H9 (cell line): ENCODE results near the gene HTR3D. TPM values are rescaled to one million over a fixed set of nuclear protein-coding genes. Genes with fewer than 3 reads are reported as not detected.
A peak's percentile ranks its signal among the peaks of the same experiment; 100 is the strongest.

Experiments
- DNase-seq: peaks from one replicate; pipeline ENCODE4 v3.0.0-alpha.2; 2017
- H2AFZ ChIP-seq: one replicate; pipeline ENCODE4 v1.6.1; 2013; ENCODE audit warnings: mild to moderate bottlenecking, low read length, control low read depth, moderate library complexity
- H2AK5ac ChIP-seq: 2 replicates; pipeline ENCODE4 v1.6.1; 2013; ENCODE audit warnings: low read length, control low read depth, mixed read lengths; ENCODE audit not compliant: insufficient read length
- H2BK120ac ChIP-seq: one replicate; pipeline ENCODE4 v1.6.1; 2013; ENCODE audit warnings: low read depth, mild to moderate bottlenecking, low read length, control low read depth, inconsistent platforms; ENCODE audit not compliant: poor library complexity, severe bottlenecking
- H2BK12ac ChIP-seq: 2 replicates; pipeline ENCODE4 v1.6.1; 2013; ENCODE audit warnings: low read length, control low read depth, mixed read lengths, low read depth; ENCODE audit not compliant: insufficient read length
- H2BK15ac ChIP-seq: 2 replicates; pipeline ENCODE4 v1.6.1; 2013; ENCODE audit warnings: low read depth, low read length, control low read depth
- H2BK20ac ChIP-seq: one replicate; pipeline ENCODE4 v1.6.1; 2013; ENCODE audit warnings: low read depth, mild to moderate bottlenecking, low read length, control low read depth, inconsistent platforms; ENCODE audit not compliant: poor library complexity, severe bottlenecking
- H2BK5ac ChIP-seq: 2 replicates; pipeline ENCODE4 v1.6.1; 2013; ENCODE audit warnings: low read length, control low read depth, mixed read lengths; ENCODE audit not compliant: insufficient read length
- H3K14ac ChIP-seq: 2 replicates; pipeline ENCODE4 v1.6.1; 2013; ENCODE audit warnings: low read length, control low read depth; ENCODE audit not compliant: insufficient read depth
- H3K18ac ChIP-seq: 2 replicates; pipeline ENCODE4 v1.6.1; 2013; ENCODE audit warnings: low read depth, mild to moderate bottlenecking, mixed read lengths, low read length, control low read depth; ENCODE audit not compliant: insufficient read length
- H3K23ac ChIP-seq: 2 replicates; pipeline ENCODE4 v1.6.1; 2013; ENCODE audit warnings: low read length, control low read depth, mixed read lengths, low read depth; ENCODE audit not compliant: insufficient read length
- H3K23me2 ChIP-seq: 2 replicates; pipeline ENCODE4 v1.6.1; 2013; ENCODE audit warnings: low read depth, mild to moderate bottlenecking, mixed read lengths, low read length, control low read depth; ENCODE audit not compliant: insufficient read length, poor library complexity, severe bottlenecking
- H3K27ac ChIP-seq: 2 replicates; pipeline ENCODE4 v1.5.1; 2013; ENCODE audit warnings: low read length, control low read depth, mixed read lengths, low read depth; ENCODE audit not compliant: insufficient read length
- H3K27me3 ChIP-seq: 2 replicates; pipeline ENCODE4 v1.6.1; 2013; ENCODE audit warnings: low read length, control low read depth, inconsistent platforms; ENCODE audit not compliant: insufficient read depth
- H3K4ac ChIP-seq: 2 replicates; pipeline ENCODE4 v1.6.1; 2013; ENCODE audit warnings: low read depth, mild to moderate bottlenecking, control low read depth, inconsistent platforms, low read length, moderate library complexity
- H3K4me1 ChIP-seq: 2 replicates; pipeline ENCODE4 v1.6.1; 2013; ENCODE audit warnings: low read length, control low read depth, inconsistent platforms; ENCODE audit not compliant: insufficient read depth
- H3K4me2 ChIP-seq: 2 replicates; pipeline ENCODE4 v1.6.1; 2013; ENCODE audit warnings: low read length, control low read depth, mixed read lengths; ENCODE audit not compliant: insufficient read length, insufficient read depth
- H3K56ac ChIP-seq: 2 replicates; pipeline ENCODE4 v1.6.1; 2013; ENCODE audit warnings: low read depth, mild to moderate bottlenecking, mixed read lengths, low read length, control low read depth; ENCODE audit not compliant: insufficient read length
- H3K79me1 ChIP-seq: 2 replicates; pipeline ENCODE4 v1.6.1; 2013; ENCODE audit warnings: low read depth, mild to moderate bottlenecking, moderate library complexity, low read length, control low read depth, inconsistent platforms; ENCODE audit not compliant: insufficient read depth, poor library complexity, severe bottlenecking
- H3K79me2 ChIP-seq: 2 replicates; pipeline ENCODE4 v1.6.1; 2013; ENCODE audit warnings: low read length, control low read depth, inconsistent platforms; ENCODE audit not compliant: insufficient read depth
- H3K9ac ChIP-seq: 2 replicates; pipeline ENCODE4 v1.6.1; 2013; ENCODE audit warnings: low read length, control low read depth, mixed read lengths; ENCODE audit not compliant: insufficient read length; ENCODE audit errors: extremely low read depth
- H3K9me3 ChIP-seq: one replicate; pipeline ENCODE4 v1.6.1; 2013; ENCODE audit warnings: low read depth, low read length, inconsistent platforms; ENCODE audit not compliant: control insufficient read depth
- H3T11ph ChIP-seq: one replicate; pipeline ENCODE4 v1.6.1; 2013; ENCODE audit warnings: mild to moderate bottlenecking, low read length, control low read depth, inconsistent platforms
- H4K20me1 ChIP-seq: one replicate; pipeline ENCODE4 v1.6.1; 2013; ENCODE audit not compliant: control insufficient read depth, insufficient read length, insufficient read depth
- H4K5ac ChIP-seq: 2 replicates; pipeline ENCODE4 v1.6.1; 2013; ENCODE audit warnings: low read depth, mild to moderate bottlenecking, mixed read lengths, low read length, control low read depth; ENCODE audit not compliant: insufficient read length
- H4K8ac ChIP-seq: replicated peaks from 2 replicates; pipeline ENCODE4 v1.6.1; 2013; ENCODE audit warnings: low read length, control low read depth, mixed read lengths, low read depth; ENCODE audit not compliant: insufficient read length
- H4K91ac ChIP-seq: 2 replicates; pipeline ENCODE4 v1.6.1; 2013; ENCODE audit warnings: low read depth, mild to moderate bottlenecking, moderate library complexity, mixed read lengths, low read length, control low read depth; ENCODE audit not compliant: insufficient read length
- H3K27ac Mint-ChIP-seq, 3 experiments: 2 replicates in 2 of 3; 3 replicates in 1 of 3; pipeline ENCODE4 v1.8.0; 2020 to 2021; ENCODE audit warnings: mixed read lengths in 3 of 3, mild to moderate bottlenecking in 1 of 3, moderate library complexity in 1 of 3
- H3K27me3 Mint-ChIP-seq: 2 replicates; pipeline ENCODE4 v1.8.0; 2021; ENCODE audit warnings: low read depth, mild to moderate bottlenecking, moderate library complexity, mixed read lengths
- H3K36me3 Mint-ChIP-seq, 3 experiments: 2 replicates in 2 of 3; 3 replicates in 1 of 3; pipeline ENCODE4 v1.8.0; 2020 to 2021; ENCODE audit warnings: low read depth in 3 of 3, mixed read lengths in 3 of 3; ENCODE audit not compliant: insufficient read depth in 1 of 3
- H3K4me1 Mint-ChIP-seq, 2 experiments: 2 replicates each; pipeline ENCODE4 v1.8.0; 2020; ENCODE audit warnings: mixed read lengths in 2 of 2
- H3K4me3 Mint-ChIP-seq, 2 experiments: 2 replicates in 1 of 2; 3 replicates in 1 of 2; pipeline ENCODE4 v1.8.0; 2020 to 2021; ENCODE audit warnings: mild to moderate bottlenecking in 2 of 2, mixed read lengths in 2 of 2, moderate library complexity in 1 of 2
- H3K9me3 Mint-ChIP-seq, 2 experiments: 2 replicates in 1 of 2; 3 replicates in 1 of 2; pipeline ENCODE4 v1.8.0; 2020; ENCODE audit warnings: mild to moderate bottlenecking in 2 of 2, mixed read lengths in 2 of 2, moderate library complexity in 1 of 2
- CTCF ChIP-seq: fragments of 200-600 bp; sonication (generic); conservative IDR thresholded peaks from 3 replicates; pipeline ENCODE4 v1.8.0; 2021; ENCODE audit warnings: antibody characterized with exemption, mild to moderate bottlenecking
- WGBS: extraction: QIAGEN DNeasy Blood & Tissue Kit; methylation state at CpG from one replicate; pipeline ENCODE4 v1.1.7; 2013; ENCODE audit warnings: missing lambda C conversion rate, low lambda C conversion rate, mixed read lengths; ENCODE audit not compliant: insufficient read length; ENCODE audit errors: extremely low coverage; 5-methylcytosine and 5-hydroxymethylcytosine counted together
- total RNA-seq: library from RNA; stranded (reverse); gene quantifications from 2 replicates; pipeline ENCODE4 v1.2.1, GENCODE V29; 2021

HTR3D gene
- total RNA-seq, 1 experiment from 2014 or later, result not detected

GRCh38 chr3:184004476-184004875 lies 27.1 kb upstream of the HTR3D start:
- Histone ChIP-seq H3K79me2 (no peaks in the 10 kb centered on the region), H3K9me3 (no peaks in the 10 kb centered on the region), H2BK12ac (no peak overlapping the region), H3K79me1 (no peaks in the 10 kb centered on the region), H3K23me2 (peaks cover 3% of the 10 kb centered on the region), H4K5ac (no peak overlapping the region), H3K4me1 (no peaks in the 10 kb centered on the region), H2BK15ac (no peak overlapping the region), H3K23ac (no peak overlapping the region), H2AK5ac (no peak overlapping the region), H3K4me2 (no peak overlapping the region), H3K56ac (no peak overlapping the region), H2BK120ac (no peak overlapping the region), H3T11ph (no peak overlapping the region), H2AFZ (no peak overlapping the region), H4K91ac (no peak overlapping the region), H3K4ac (no peak overlapping the region), H4K20me1 (no peaks in the 10 kb centered on the region), H3K27ac (no peak overlapping the region), H4K8ac (no peak overlapping the region), H2BK20ac (no peak overlapping the region), H3K18ac (no peak overlapping the region), H3K9ac (no peak overlapping the region), H2BK5ac (no peak overlapping the region), H3K27me3 (no peaks in the 10 kb centered on the region), H3K14ac (no peak overlapping the region)
- Mint-ChIP-seq H3K27ac (peak overlapping the region in 1 of 3 experiments; percentile 46; a peak in 1 of 7 replicates), H3K4me3 (no peak overlapping the region), H3K4me1 (peaks cover 10% of the 10 kb centered on the region in 2 experiments), H3K9me3 (no peaks in the 10 kb centered on the region), H3K36me3 (peaks cover 3 to 21% (median 6%) of the 10 kb centered on the region in 3 experiments; a peak in 6 of 7 replicates), H3K27me3 (no peaks in the 10 kb centered on the region)
- DNase-seq, result no peak
- no CpG with 5 or more reads among the region's 2 CpGs for WGBS
- TF ChIP-seq CTCF, result no peak
